ENCODE data around the gene RNF114. TPM values are rescaled to one million over a fixed set of nuclear protein-coding genes. Genes with fewer than 3 reads are reported as not detected.
"Not testable (repeated sequence)": the region's sequence is repeated elsewhere in the genome, so short reads cannot be mapped to it uniquely, and the experiment has no call there.

Gene RNF114
- total RNA-seq, 1 donor from 2014 or later: 74.7 TPM

GRCh38 chr20:49990271-49990720, 54.1 kb downstream of the RNF114 start:
- no peaks in the 10 kb centered on the region for H3K27me3 ChIP-seq
- H3K4me1 ChIP-seq: peaks cover 33% of the 10 kb centered on the region
- no peaks in the 10 kb centered on the region for H3K9me3 ChIP-seq
- H3K4me3 ChIP-seq: no peak overlapping the region
- peaks cover 4% of the 10 kb centered on the region for H3K36me3 ChIP-seq
- no peak for TF ChIP-seq CTCF (IDR thresholded peaks at IDR 0.05)
- H3K27ac ChIP-seq: peak overlapping the region; percentile 83
- intact Hi-C loops (cut with DNase I): no loop called here
- DNase-seq (no peak), ATAC-seq (peak; percentile 68)

GRCh38 chr20:49993301-49993751, 57.1 kb downstream of the RNF114 start:
- TF ChIP-seq CTCF (IDR thresholded peaks at IDR 0.05): no peak
- H3K4me1 ChIP-seq: peaks cover 21% of the 10 kb centered on the region
- DNase-seq (no peak), ATAC-seq (peak; percentile 33)
- no peak overlapping the region for H3K27ac ChIP-seq
- peaks cover 2% of the 10 kb centered on the region for H3K36me3 ChIP-seq
- H3K9me3 ChIP-seq: no peaks in the 10 kb centered on the region
- no peak overlapping the region for H3K4me3 ChIP-seq
- intact Hi-C loops (cut with DNase I): no loop called here
- H3K27me3 ChIP-seq: no peaks in the 10 kb centered on the region

- Histone ChIP-seq H3K4me3 (no peak overlapping the region), H3K4me1 (no peaks in the 10 kb centered on the region), H3K27ac (no peak overlapping the region), H3K27me3 (no peaks in the 10 kb centered on the region), H3K36me3 (no peaks in the 10 kb centered on the region), H3K9me3 (no peaks in the 10 kb centered on the region)
- intact Hi-C loops (cut with DNase I): no loop called here
- DNase-seq: no peak
- no peak for ATAC-seq
- no peak for TF ChIP-seq CTCF (IDR thresholded peaks at IDR 0.05)
These were observed 59.4 kb downstream of the RNF114 start for GRCh38 chr20:49995586-49995985.

GRCh38 chr20:49998478-49999188, 62.4 kb downstream of the RNF114 start:
- H3K27ac ChIP-seq; intact Hi-C loops (cut with DNase I): not testable (repeated sequence)

GRCh38 chr20:49999329-49999728, 63.1 kb downstream of the RNF114 start:
- no peaks in the 10 kb centered on the region for H3K9me3 ChIP-seq

More at GRCh38 chr20:49998478-49999188, 62.4 kb downstream of the RNF114 start:
- H3K4me3 ChIP-seq, DNase-seq, ATAC-seq, H3K36me3 ChIP-seq, H3K27me3 ChIP-seq, H3K9me3 ChIP-seq, H3K4me1 ChIP-seq: not testable (repeated sequence)

GRCh38 chr20:50000548-50001222, 64.5 kb downstream of the RNF114 start:
- H3K4me3 ChIP-seq; H3K27me3 ChIP-seq; DNase-seq; intact Hi-C loops (cut with DNase I); H3K9me3 ChIP-seq; H3K36me3 ChIP-seq; H3K4me1 ChIP-seq; H3K27ac ChIP-seq: not testable (repeated sequence)
- peak; percentile 47 for ATAC-seq

More at GRCh38 chr20:49999329-49999728, 63.1 kb downstream of the RNF114 start:
- Histone ChIP-seq H3K4me1 (peaks cover 6% of the 10 kb centered on the region), H3K27ac (no peak overlapping the region), H3K4me3 (no peak overlapping the region), H3K27me3 (no peaks in the 10 kb centered on the region), H3K36me3 (no peaks in the 10 kb centered on the region)
- intact Hi-C loops (cut with DNase I): no loop called here
- no peak for TF ChIP-seq CTCF (IDR thresholded peaks at IDR 0.05)
- ATAC-seq (no peak), DNase-seq (no peak)
